K562 (cell line): ENCODE results near the gene RAB3GAP2. TPM values are rescaled to one million over a fixed set of nuclear protein-coding genes. Genes with fewer than 3 reads are reported as not detected.

Source experiments
- ATAC-seq: fragments of 200-7000 bp; cut with Tn5 transposase; 3 replicates; pipeline ENCODE4 v1.9.1; 2020; ENCODE audit warnings: moderate library complexity
- BruUV-seq: library from RNA; stranded (reverse); fragments of 400-500 nt; replicated peaks from 2 replicates; lab custom pipeline; 2021; lab: Mats Ljungman, UMichigan
- CTCF ChIA-PET: fragments of 300-600 bp; formaldehyde crosslinking; extraction: SDS; loops from one replicate; lab custom pipeline; 2021; ENCODE audit warnings: low intra/inter-chr PET ratio; lab: Yijun Ruan, JAX
- POLR2A ChIA-PET: fragments of 300-600, 350-650 bp; sonication (Branson Sonifier 250); formaldehyde crosslinking; extraction: SDS; loops from one replicate; lab custom pipeline; 2021; ENCODE audit warnings: antibody characterized with exemption, inconsistent platforms; lab: Yijun Ruan, JAX
- DNase-seq, 4 experiments: peaks; one replicate each; pipeline versions ENCODE4 v3.0.0 to v3.0.0-alpha.2; 2011 to 2018; ENCODE audit warnings: low spot score in 3 of 4, mixed read lengths in 3 of 4; ENCODE audit errors: extremely low read depth in 1 of 4
- FAIRE-seq: peaks from 2 replicates; lab custom pipeline; 2011; peaks lifted over from hg19 to GRCh38; lab: Jason Lieb, UNC
- H2AFZ ChIP-seq: 2 replicates; pipeline ENCODE4 v1.6.0; 2011; ENCODE audit warnings: low read depth, low read length, control low read depth, inconsistent platforms
- H3K27ac ChIP-seq: fragments of 200-600 bp; 3 replicates; pipeline ENCODE4 v1.8.0; 2011; ENCODE audit warnings: low read depth, mild to moderate bottlenecking, control low read depth, inconsistent platforms, low read length, moderate library complexity, mixed read lengths; ENCODE audit errors: extremely low read depth
- H3K27me3 ChIP-seq, 2 experiments: fragments of 300-600 bp in 1 of 2; 2 replicates in 1 of 2; 3 replicates in 1 of 2; pipeline versions ENCODE4 v1.6.0 to v1.8.0; 2011; ENCODE audit warnings: inconsistent platforms in 2 of 2, low read length in 2 of 2, mild to moderate bottlenecking in 1 of 2, mixed read lengths in 1 of 2, moderate library complexity in 1 of 2; ENCODE audit not compliant: control insufficient read depth in 2 of 2, insufficient read depth in 2 of 2
- H3K36me3 ChIP-seq: fragments of 300-600 bp; 3 replicates; pipeline ENCODE4 v1.8.0; 2011; ENCODE audit warnings: mild to moderate bottlenecking, low read length, inconsistent platforms; ENCODE audit not compliant: control insufficient read depth, insufficient read depth
- H3K4me1 ChIP-seq, 2 experiments: fragments of 200-600 bp in 1 of 2; replicated peaks in 1 of 2; 2 replicates in 1 of 2; 3 replicates in 1 of 2; pipeline versions ENCODE4 v1.5.1 to v1.8.0; 2011; ENCODE audit warnings: inconsistent platforms in 2 of 2, low read length in 2 of 2, mild to moderate bottlenecking in 1 of 2, mixed read lengths in 1 of 2, moderate library complexity in 1 of 2; ENCODE audit not compliant: control insufficient read depth in 2 of 2, insufficient read depth in 2 of 2
- H3K4me2 ChIP-seq: 2 replicates; pipeline ENCODE4 v1.6.1; 2011; ENCODE audit warnings: low read length, control low read depth, inconsistent platforms, mixed read lengths; ENCODE audit not compliant: insufficient read depth
- H3K4me3 ChIP-seq: fragments of 200-600 bp; sonication (generic), shearing (Covaris generic); 2 replicates; pipeline ENCODE4 v1.5.1; 2016; ENCODE audit warnings: control low read depth, inconsistent platforms
- H3K79me2 ChIP-seq: fragments of 200-600 bp; 3 replicates; pipeline ENCODE4 v1.8.0; 2011; ENCODE audit warnings: low read length, inconsistent platforms; ENCODE audit not compliant: control insufficient read depth, insufficient read depth
- H3K9ac ChIP-seq, 2 experiments: 2 replicates each; pipeline versions ENCODE4 v1.6.0 to v1.6.1; 2011; ENCODE audit warnings: low read depth in 2 of 2, low read length in 2 of 2, control low read depth in 1 of 2, inconsistent platforms in 1 of 2, mild to moderate bottlenecking in 1 of 2, mixed read lengths in 1 of 2; ENCODE audit not compliant: insufficient read depth in 1 of 2
- H3K9me1 ChIP-seq: one replicate; pipeline ENCODE4 v1.6.0; 2011; ENCODE audit warnings: inconsistent platforms, mild to moderate bottlenecking, low read length, moderate library complexity; ENCODE audit not compliant: control insufficient read depth, insufficient read depth
- H3K9me3 ChIP-seq: replicated peaks from 2 replicates; pipeline ENCODE4 v1.5.1; 2011; ENCODE audit warnings: low read depth, low read length, inconsistent platforms; ENCODE audit not compliant: control insufficient read depth, insufficient read depth
- H4K20me1 ChIP-seq: replicated peaks from 2 replicates; pipeline ENCODE4 v1.6.1; 2011; ENCODE audit warnings: low read length, inconsistent platforms, mixed read lengths; ENCODE audit not compliant: control insufficient read depth, insufficient read depth
- ADNP ChIP-seq: fragments of 200-800 bp; sonication (Bioruptor generic); IDR thresholded peaks from 2 replicates; pipeline ENCODE4 v1.6.1; 2016; ENCODE audit warnings: missing genetic modification characterization, missing compliant biosample characterization
- CCAR2 ChIP-seq: fragments of 200-400 bp; formaldehyde crosslinking; IDR thresholded peaks from 2 replicates; pipeline ENCODE4 v1.6.1; 2017; ENCODE audit warnings: mild to moderate bottlenecking, low read depth, low read length
- CEBPB ChIP-seq: fragments of 450-650 bp; IDR thresholded peaks from 2 replicates; pipeline ENCODE4 v1.6.1; 2016; ENCODE audit warnings: missing genetic modification characterization, missing compliant biosample characterization
- DMBX1 ChIP-seq: fragments of 250-450 bp; sonication (Bioruptor Pico); IDR thresholded peaks from 2 replicates; pipeline ENCODE4 v1.8.0; 2022; ENCODE audit warnings: inconsistent platforms, mild to moderate bottlenecking, moderate library complexity, borderline replicate concordance
- EWSR1 ChIP-seq: fragments of 450-650 bp; IDR thresholded peaks from 2 replicates; pipeline ENCODE4 v1.6.1; 2018; ENCODE audit warnings: borderline replicate concordance, mild to moderate bottlenecking, low read depth, moderate library complexity; ENCODE audit not compliant: partially characterized antibody
- HNRNPUL1 ChIP-seq: fragments of 200-400 bp; formaldehyde crosslinking; IDR thresholded peaks from 2 replicates; pipeline ENCODE4 v1.6.1; 2017; ENCODE audit warnings: low read length
- KHSRP ChIP-seq: fragments of 450-650 bp; IDR thresholded peaks from 2 replicates; pipeline ENCODE4 v1.6.1; 2017
- NR2C2 ChIP-seq, 2 experiments: fragments of 200-800 bp in 1 of 2; sonication (Bioruptor generic) in 1 of 2; sonication (generic) in 1 of 2; formaldehyde crosslinking in 1 of 2; IDR thresholded peaks; 2 replicates each; pipeline versions ENCODE4 v1.6.1 to v1.8.0; 2016 to 2022; ENCODE audit warnings: mild to moderate bottlenecking in 1 of 2, missing compliant biosample characterization in 1 of 2, missing genetic modification characterization in 1 of 2, missing genetic modification reagents in 1 of 2
- POLR3G ChIP-seq: IDR thresholded peaks from 2 replicates; pipeline ENCODE4 v1.6.1; 2011; ENCODE audit not compliant: insufficient read length, insufficient replicate concordance; ENCODE audit errors: extremely low read depth
- SIN3B ChIP-seq: fragments of 450-650 bp; IDR thresholded peaks from 2 replicates; pipeline ENCODE4 v1.6.1; 2017; ENCODE audit warnings: low read depth, mild to moderate bottlenecking, moderate library complexity
- SMAD2 ChIP-seq: fragments of 150-350 bp; IDR thresholded peaks from 2 replicates; pipeline ENCODE4 v1.6.1; 2014; ENCODE audit warnings: low read depth, mild to moderate bottlenecking, low read length
- SP1 ChIP-seq: sonication (generic); formaldehyde crosslinking; IDR thresholded peaks from 2 replicates; pipeline ENCODE4 v1.8.1; 2022; ENCODE audit warnings: mild to moderate bottlenecking, missing genetic modification reagents
- YY1 ChIP-seq, 3 experiments: IDR thresholded peaks; 2 replicates each; pipeline ENCODE4 v1.6.1; 2011; ENCODE audit warnings: low read length in 2 of 3, mild to moderate bottlenecking in 2 of 3, moderate library complexity in 2 of 3, borderline replicate concordance in 1 of 3, control low read depth in 1 of 3, low read depth in 1 of 3; ENCODE audit not compliant: insufficient read depth in 3 of 3, insufficient replicate concordance in 2 of 3, control insufficient read depth in 1 of 3, insufficient read length in 1 of 3; ENCODE audit errors: extremely low read depth in 1 of 3
- ZNF224 ChIP-seq: sonication (generic); formaldehyde crosslinking; IDR thresholded peaks from 2 replicates; pipeline ENCODE4 v1.8.0; 2022; ENCODE audit warnings: mild to moderate bottlenecking, missing genetic modification reagents
- ZNF41 ChIP-seq: fragments of 250-450 bp; sonication (Bioruptor Pico); conservative IDR thresholded peaks from 2 replicates; pipeline ENCODE4 v1.4.0; 2020; ENCODE audit warnings: mild to moderate bottlenecking
- WGBS: fragments of 100-300 bp; shearing (Covaris generic); methylation state at CpG from one replicate; pipeline ENCODE4 v1.1.6; 2016; ENCODE audit warnings: low coverage, mixed read lengths; ENCODE audit not compliant: insufficient coverage; ENCODE audit errors: missing lambda C conversion rate; 5-methylcytosine and 5-hydroxymethylcytosine counted together
- in situ Hi-C: fragments of 300-500 bp; cut with MboI; formaldehyde crosslinking; loops from 4 replicates; pipeline ENCODE4 v1.15.0; 2018; ENCODE audit warnings: inconsistent platforms, mixed read lengths
- intact Hi-C: fragments of 100-400 bp; cut with micrococcal nuclease; formaldehyde crosslinking; loops from 2 replicates; pipeline ENCODE4 v1.14.2; 2022
- polyA plus RNA-seq, 8 experiments: library from polyadenylated mRNA; depleted of rRNA in 4 of 8; stranded (reverse) in 5 of 8; unstranded in 3 of 8; fragments of >200 nt; fragmentation: Nextera tagmentation in 2 of 8; fragmentation: Illumina TruSeq in 1 of 8; extraction: Ambion mirVana in 2 of 8; extraction: Trizol in 1 of 8; gene quantifications; 2 replicates each; pipeline versions ENCODE4 v1.2.1 to v1.2.3, GENCODE V29; 2011 to 2014; ENCODE audit warnings: inconsistent platforms in 1 of 8, missing spikeins in 1 of 8
- total RNA-seq, 7 experiments: library from RNA; depleted of rRNA in 6 of 7; stranded (reverse); fragments of >200 nt in 6 of 7; fragmentation: Illumina TruSeq in 2 of 7; extraction: Trizol in 2 of 7; gene quantifications; 2 replicates each; pipeline versions ENCODE4 v1.2.1 to v1.2.3, GENCODE V29; 2011 to 2021; ENCODE audit warnings: low replicate concordance in 1 of 7

RAB3GAP2 gene
- total and polyA plus RNA-seq, 9 of the 15 experiments (the other 6 are each of a cell fraction or from before 2014, with no cell fraction given) = 14.1 to 69.1 (median 32.2) TPM

- no TSS peak for BruUV-seq
- H3K9me1 ChIP-seq = no peaks in the 10 kb centered on the region
- WGBS = 85% methylated on average over 2 of the region's 2 CpGs
- H3K4me2 ChIP-seq = no peak overlapping the region
- ChIA-PET POLR2A (interaction anchor here (0.9 to 2.2 kb wide), 3 partner anchors 10 to 16 kb away, joined by 3 to 7 read pairs (median 3); no protein-coding TSS in a partner anchor), CTCF (no interaction called here)
- H3K79me2 ChIP-seq = peaks cover 52% of the 10 kb centered on the region
- no peak overlapping the region for H3K4me3 ChIP-seq
- ATAC-seq (no peak), DNase-seq (no peak), FAIRE-seq (no peak)
- in situ Hi-C loops = no loop called here
- TF ChIP-seq SIN3B (no peak), DMBX1 (no peak)
- H2AFZ ChIP-seq = no peak overlapping the region
- no peaks in the 10 kb centered on the region for H3K27me3 ChIP-seq
- intact Hi-C loops = no loop called here
- H3K36me3 ChIP-seq = no peaks in the 10 kb centered on the region
- H3K4me1 ChIP-seq = peaks cover 0 to 7% of the 10 kb centered on the region in 2 experiments; a peak in 1 of 5 replicates
- no peaks in the 10 kb centered on the region for H3K9me3 ChIP-seq
- H3K9ac ChIP-seq = no peak overlapping the region
- no peaks in the 10 kb centered on the region for H4K20me1 ChIP-seq
- H3K27ac ChIP-seq = no peak overlapping the region
Observed at GRCh38 chr1:220241072-220241663, 31.1 kb downstream of the RAB3GAP2 start.

DNA sequence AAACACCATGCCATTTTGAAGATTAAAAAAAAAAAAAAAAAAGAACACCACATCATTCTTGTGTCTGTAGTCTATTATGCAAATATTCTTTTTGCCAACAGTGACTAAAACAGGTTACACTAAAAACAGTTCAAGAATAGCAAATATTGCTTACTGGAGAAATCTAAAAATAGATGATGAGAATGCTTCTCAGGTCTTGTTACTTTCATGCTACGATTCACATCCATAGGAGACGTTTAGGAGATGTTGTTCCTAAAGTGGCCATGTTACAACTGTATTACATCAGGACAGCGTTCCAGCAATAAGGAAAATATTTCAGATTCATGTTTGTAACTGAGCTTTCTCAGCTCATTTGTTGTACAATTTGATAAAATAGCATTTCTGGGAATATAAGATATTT, 32.3 kb downstream of the RAB3GAP2 start:
- H3K79me2 ChIP-seq = peaks cover 52% of the 10 kb centered on the region
- no peak overlapping the region for H2AFZ ChIP-seq
- no peak for DNase-seq
- no peak overlapping the region for H3K27ac ChIP-seq
- no peak overlapping the region for H3K9ac ChIP-seq
- H3K4me1 ChIP-seq = peaks cover 0 to 7% of the 10 kb centered on the region in 2 experiments; a peak in 1 of 5 replicates
- no peaks in the 10 kb centered on the region for H3K9me3 ChIP-seq
- no peak for ATAC-seq
- no peaks in the 10 kb centered on the region for H3K9me1 ChIP-seq
- POLR2A ChIA-PET = interaction anchor here (2.2 kb wide), 1 partner anchor 11 kb away, joined by 7 read pairs; no protein-coding TSS in a partner anchor
- H4K20me1 ChIP-seq = no peaks in the 10 kb centered on the region
- FAIRE-seq = no peak
- no peaks in the 10 kb centered on the region for H3K36me3 ChIP-seq
- H3K4me2 ChIP-seq = no peak overlapping the region
- no TSS peak for BruUV-seq
- in situ Hi-C loops (no loop called here), intact Hi-C loops (no loop called here)
- no peaks in the 10 kb centered on the region for H3K27me3 ChIP-seq
- CTCF ChIA-PET = interaction anchor here (0.6 kb wide), 1 partner anchor 103 kb away, joined by 5 read pairs; no protein-coding TSS in a partner anchor
- H3K4me3 ChIP-seq = no peak overlapping the region
- 92% methylated on average over 3 of the region's 3 CpGs for WGBS
- TF ChIP-seq SMAD2 = no peak
- TF ChIP-seq HNRNPUL1 = no peak
- no peak for TF ChIP-seq ZNF224
- no peak for TF ChIP-seq YY1 (IDR thresholded peaks at IDR 0.05; ENCODE audit: borderline replicate concordance in 1 of 3, control insufficient read depth in 1 of 3, extremely low read depth in 1 of 3, insufficient read depth in 3 of 3, insufficient read length in 1 of 3, insufficient replicate concordance in 2 of 3, low read depth in 1 of 3, low read length in 2 of 3)
- no peak for TF ChIP-seq SP1 (CRISPR knock-in tag)
- TF ChIP-seq CEBPB (tag) = no peak
- no peak for TF ChIP-seq ZNF41 (CRISPR knock-in tag)
- TF ChIP-seq POLR3G = no peak
- no peak for TF ChIP-seq CCAR2
- TF ChIP-seq KHSRP = no peak
- TF ChIP-seq EWSR1 = no peak
- no peak for TF ChIP-seq NR2C2 (CRISPR knock-in tag; IDR thresholded peaks at IDR 0.05)
- TF ChIP-seq NR2C2 (tag; IDR thresholded peaks at IDR 0.05) = no peak
- no peak for TF ChIP-seq ADNP (tag)
